ENCODE results near the gene FAAP20. TPM values are rescaled to one million over a fixed set of nuclear protein-coding genes. Genes with fewer than 3 reads are reported as not detected.

The FAAP20 gene
- total and polyA plus RNA-seq, 10 of the 15 experiments (the other 5 are each of a cell fraction or from before 2014, with no cell fraction given): 0.79 to 91.8 (median 20.9) TPM

DNA sequence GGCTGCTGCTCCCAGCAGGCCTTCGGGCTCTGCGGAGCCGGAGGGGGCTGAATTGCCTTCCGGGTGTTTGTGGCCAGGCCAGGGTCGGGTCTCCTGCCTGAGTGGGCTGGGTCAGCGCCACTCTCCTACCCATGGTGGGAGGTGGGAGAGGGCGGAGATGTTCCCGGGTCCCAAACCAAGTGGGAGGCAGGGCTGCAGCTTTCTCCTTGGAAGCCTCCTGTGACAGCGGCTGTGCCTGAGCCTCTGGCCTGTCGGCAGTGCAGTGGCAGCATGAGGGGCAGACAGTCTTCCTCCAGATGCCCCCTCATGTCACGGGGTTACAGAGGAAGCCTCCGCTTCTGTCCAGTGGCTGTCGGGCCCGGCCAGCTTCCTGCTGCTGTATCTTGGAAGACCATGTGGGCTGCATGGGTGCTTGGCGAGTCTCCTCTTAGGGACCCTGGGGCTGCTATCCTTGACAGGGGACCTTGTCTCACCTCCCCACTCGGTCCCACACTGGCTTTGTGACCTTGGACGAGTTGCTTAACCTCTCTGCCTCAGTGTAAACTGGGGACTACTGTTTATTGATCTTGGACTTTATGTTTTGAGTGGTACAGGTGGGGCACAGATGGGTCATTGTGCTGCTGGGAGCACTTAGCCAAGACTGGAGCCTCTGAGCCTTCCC lies 37.8 kb upstream of the FAAP20 start:
- Histone ChIP-seq H2AFZ (ENCODE audit: control insufficient read depth, low read depth, low read length) (no peak overlapping the region), H4K20me1 (ENCODE audit: control insufficient read depth, insufficient read depth) (0 out of 2 replicates have a peak, but pooled peaks cover 8% of the 10 kb centered on the region), H3K4me1 (ENCODE audit: control insufficient read depth, insufficient read depth, low read length) (peaks cover 34% of the 10 kb centered on the region), H3K79me2 (ENCODE audit: control insufficient read depth, insufficient read depth, low read length) (peaks cover 72% of the 10 kb centered on the region), H3K27me3 (replicated peaks in 1 of 2; ENCODE audit: control insufficient read depth in 2 of 2, insufficient read depth in 2 of 2, low read length in 1 of 2) (no peaks in the 10 kb centered on the region), H3K4me3 (peak overlapping the region; percentile 82; the same call in 1 of the 2 replicates), H3K4me2 (ENCODE audit: control insufficient read depth, insufficient read depth) (peak overlapping the region; percentile 97), H3K9me3 (replicated peaks; ENCODE audit: control insufficient read depth, insufficient read depth, low read length) (no peaks in the 10 kb centered on the region), H3K36me3 (ENCODE audit: control insufficient read depth in 2 of 2, insufficient read depth in 2 of 2, low read length in 1 of 2) (peaks cover 0 to 2% of the 10 kb centered on the region in 2 experiments; a peak in 2 of 4 replicates), H3K9ac (ENCODE audit: control insufficient read depth, insufficient read depth, low read length) (no peak overlapping the region; the same call in 1 of the 2 replicates), H3K27ac (ENCODE audit: control insufficient read depth, insufficient read depth) (no peak overlapping the region)
- ChIA-PET SMC1A (ENCODE audit: uncharacterized antibody, unreplicated experiment) (no interaction called here), CTCF (interaction anchor here (1.4 kb wide), 1 partner anchor 58 kb away, joined by 3 read pairs; no protein-coding TSS in a partner anchor), RAD21 (ENCODE audit: unreplicated experiment) (interaction anchor here (1.2 to 3.0 kb wide), 3 partner anchors 68 to 83 kb away, joined by 3 to 13 read pairs (median 5); no protein-coding TSS in a partner anchor), POLR2A (no interaction called here)
- no peak for ATAC-seq
- in situ Hi-C loops (cut with MboI) (no loop called here), intact Hi-C loops (cut with micrococcal nuclease; ENCODE audit: unreplicated experiment) (loop anchor here (10.0 kb wide), 1 partner anchor 62 kb away; no protein-coding TSS in a partner anchor)
- BruUV-seq (replicated peaks): no TSS peak
- no peak for FAIRE-seq
- WGBS (ENCODE audit: insufficient coverage, insufficient replicate concordance, low lambda C conversion rate, missing lambda C conversion rate): 90% methylated on average over 17 of the region's 17 CpGs
- DNase-seq (ENCODE audit: low read depth, low spot score): no peak
- TF ChIP-seq HDGF (IDR thresholded peaks at IDR 0.05): no peak
- TF ChIP-seq, protein P1, sequence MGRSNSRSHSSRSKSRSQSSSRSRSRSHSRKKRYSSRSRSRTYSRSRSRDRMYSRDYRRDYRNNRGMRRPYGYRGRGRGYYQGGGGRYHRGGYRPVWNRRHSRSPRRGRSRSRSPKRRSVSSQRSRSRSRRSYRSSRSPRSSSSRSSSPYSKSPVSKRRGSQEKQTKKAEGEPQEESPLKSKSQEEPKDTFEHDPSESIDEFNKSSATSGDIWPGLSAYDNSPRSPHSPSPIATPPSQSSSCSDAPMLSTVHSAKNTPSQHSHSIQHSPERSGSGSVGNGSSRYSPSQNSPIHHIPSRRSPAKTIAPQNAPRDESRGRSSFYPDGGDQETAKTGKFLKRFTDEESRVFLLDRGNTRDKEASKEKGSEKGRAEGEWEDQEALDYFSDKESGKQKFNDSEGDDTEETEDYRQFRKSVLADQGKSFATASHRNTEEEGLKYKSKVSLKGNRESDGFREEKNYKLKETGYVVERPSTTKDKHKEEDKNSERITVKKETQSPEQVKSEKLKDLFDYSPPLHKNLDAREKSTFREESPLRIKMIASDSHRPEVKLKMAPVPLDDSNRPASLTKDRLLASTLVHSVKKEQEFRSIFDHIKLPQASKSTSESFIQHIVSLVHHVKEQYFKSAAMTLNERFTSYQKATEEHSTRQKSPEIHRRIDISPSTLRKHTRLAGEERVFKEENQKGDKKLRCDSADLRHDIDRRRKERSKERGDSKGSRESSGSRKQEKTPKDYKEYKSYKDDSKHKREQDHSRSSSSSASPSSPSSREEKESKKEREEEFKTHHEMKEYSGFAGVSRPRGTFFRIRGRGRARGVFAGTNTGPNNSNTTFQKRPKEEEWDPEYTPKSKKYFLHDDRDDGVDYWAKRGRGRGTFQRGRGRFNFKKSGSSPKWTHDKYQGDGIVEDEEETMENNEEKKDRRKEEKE (IDR thresholded peaks at IDR 0.05): no peak
- no peak for TF ChIP-seq TCF3 (IDR thresholded peaks at IDR 0.05; ENCODE audit: borderline replicate concordance, insufficient read depth, low read depth, low read length)
- TF ChIP-seq BRCA1 (IDR thresholded peaks at IDR 0.05; ENCODE audit: low read depth, low read length): no peak
- TF ChIP-seq ZNF207 (IDR thresholded peaks at IDR 0.05; ENCODE audit: borderline replicate concordance): no peak
- TF ChIP-seq, protein P2, sequence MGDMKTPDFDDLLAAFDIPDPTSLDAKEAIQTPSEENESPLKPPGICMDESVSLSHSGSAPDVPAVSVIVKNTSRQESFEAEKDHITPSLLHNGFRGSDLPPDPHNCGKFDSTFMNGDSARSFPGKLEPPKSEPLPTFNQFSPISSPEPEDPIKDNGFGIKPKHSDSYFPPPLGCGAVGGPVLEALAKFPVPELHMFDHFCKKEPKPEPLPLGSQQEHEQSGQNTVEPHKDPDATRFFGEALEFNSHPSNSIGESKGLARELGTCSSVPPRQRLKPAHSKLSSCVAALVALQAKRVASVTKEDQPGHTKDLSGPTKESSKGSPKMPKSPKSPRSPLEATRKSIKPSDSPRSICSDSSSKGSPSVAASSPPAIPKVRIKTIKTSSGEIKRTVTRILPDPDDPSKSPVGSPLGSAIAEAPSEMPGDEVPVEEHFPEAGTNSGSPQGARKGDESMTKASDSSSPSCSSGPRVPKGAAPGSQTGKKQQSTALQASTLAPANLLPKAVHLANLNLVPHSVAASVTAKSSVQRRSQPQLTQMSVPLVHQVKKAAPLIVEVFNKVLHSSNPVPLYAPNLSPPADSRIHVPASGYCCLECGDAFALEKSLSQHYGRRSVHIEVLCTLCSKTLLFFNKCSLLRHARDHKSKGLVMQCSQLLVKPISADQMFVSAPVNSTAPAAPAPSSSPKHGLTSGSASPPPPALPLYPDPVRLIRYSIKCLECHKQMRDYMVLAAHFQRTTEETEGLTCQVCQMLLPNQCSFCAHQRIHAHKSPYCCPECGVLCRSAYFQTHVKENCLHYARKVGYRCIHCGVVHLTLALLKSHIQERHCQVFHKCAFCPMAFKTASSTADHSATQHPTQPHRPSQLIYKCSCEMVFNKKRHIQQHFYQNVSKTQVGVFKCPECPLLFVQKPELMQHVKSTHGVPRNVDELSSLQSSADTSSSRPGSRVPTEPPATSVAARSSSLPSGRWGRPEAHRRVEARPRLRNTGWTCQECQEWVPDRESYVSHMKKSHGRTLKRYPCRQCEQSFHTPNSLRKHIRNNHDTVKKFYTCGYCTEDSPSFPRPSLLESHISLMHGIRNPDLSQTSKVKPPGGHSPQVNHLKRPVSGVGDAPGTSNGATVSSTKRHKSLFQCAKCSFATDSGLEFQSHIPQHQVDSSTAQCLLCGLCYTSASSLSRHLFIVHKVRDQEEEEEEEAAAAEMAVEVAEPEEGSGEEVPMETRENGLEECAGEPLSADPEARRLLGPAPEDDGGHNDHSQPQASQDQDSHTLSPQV (IDR thresholded peaks at IDR 0.05): no peak
- no peak for TF ChIP-seq CHD1 (IDR thresholded peaks at IDR 0.05; ENCODE audit: low read depth, low read length)
- TF ChIP-seq, protein P3, sequence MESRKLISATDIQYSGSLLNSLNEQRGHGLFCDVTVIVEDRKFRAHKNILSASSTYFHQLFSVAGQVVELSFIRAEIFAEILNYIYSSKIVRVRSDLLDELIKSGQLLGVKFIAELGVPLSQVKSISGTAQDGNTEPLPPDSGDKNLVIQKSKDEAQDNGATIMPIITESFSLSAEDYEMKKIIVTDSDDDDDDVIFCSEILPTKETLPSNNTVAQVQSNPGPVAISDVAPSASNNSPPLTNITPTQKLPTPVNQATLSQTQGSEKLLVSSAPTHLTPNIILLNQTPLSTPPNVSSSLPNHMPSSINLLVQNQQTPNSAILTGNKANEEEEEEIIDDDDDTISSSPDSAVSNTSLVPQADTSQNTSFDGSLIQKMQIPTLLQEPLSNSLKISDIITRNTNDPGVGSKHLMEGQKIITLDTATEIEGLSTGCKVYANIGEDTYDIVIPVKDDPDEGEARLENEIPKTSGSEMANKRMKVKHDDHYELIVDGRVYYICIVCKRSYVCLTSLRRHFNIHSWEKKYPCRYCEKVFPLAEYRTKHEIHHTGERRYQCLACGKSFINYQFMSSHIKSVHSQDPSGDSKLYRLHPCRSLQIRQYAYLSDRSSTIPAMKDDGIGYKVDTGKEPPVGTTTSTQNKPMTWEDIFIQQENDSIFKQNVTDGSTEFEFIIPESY (IDR thresholded peaks at IDR 0.05): no peak
- no peak for TF ChIP-seq NFYA (IDR thresholded peaks at IDR 0.05; ENCODE audit: borderline replicate concordance, low read depth, low read length)

Measured in GM12878 (cell line).